GM12801 (cell line): Measurements from ENCODE around the gene ZDHHC14.

Source experiments
- CTCF ChIP-seq: IDR thresholded peaks from one replicate; pipeline ENCODE4 v1.5.1; 2011; ENCODE audit warnings: control low read depth; ENCODE audit not compliant: insufficient read length; ENCODE audit errors: extremely low read depth

ZDHHC14 gene

GRCh38 chr6:157430834-157431233, 49.8 kb downstream of the ZDHHC14 start:
- TF ChIP-seq CTCF, result no peak

DNA sequence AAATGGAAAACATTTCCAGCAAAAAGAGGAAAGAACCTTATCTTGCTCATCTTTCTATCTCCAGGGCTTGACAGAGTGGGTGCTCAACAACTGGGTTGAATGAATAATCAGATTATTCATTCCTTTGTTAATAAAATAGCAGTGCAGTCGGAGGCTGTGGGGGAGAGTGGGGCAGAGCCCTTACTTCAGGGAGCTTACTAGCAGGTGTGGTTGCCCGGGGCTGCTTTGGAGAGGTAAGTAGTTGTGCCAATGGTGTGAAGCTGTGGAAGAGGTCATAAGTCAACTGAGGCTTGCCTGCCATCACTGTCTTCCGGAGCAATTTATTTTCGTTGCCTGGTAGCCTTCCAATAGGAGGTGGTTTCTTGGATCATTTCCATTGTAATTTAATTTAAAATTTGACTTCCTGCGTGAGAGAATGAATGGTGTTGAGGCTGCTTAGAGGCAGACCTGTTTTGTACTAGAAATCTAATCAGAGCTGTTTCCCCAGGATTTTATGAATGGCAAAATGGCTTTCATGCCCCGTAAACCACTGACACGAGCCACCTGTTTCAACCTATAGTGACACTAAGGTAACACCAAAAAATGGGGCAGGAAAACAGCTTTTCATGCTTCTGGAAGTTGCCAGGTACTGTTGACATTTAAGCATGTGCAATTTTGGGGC, 51.4 kb downstream of the ZDHHC14 start:
- no peak for TF ChIP-seq CTCF

GRCh38 chr6:157432892-157433265, 51.9 kb downstream of the ZDHHC14 start:
- TF ChIP-seq CTCF, result no peak

GRCh38 chr6:157433678-157434081, 52.7 kb downstream of the ZDHHC14 start:
- TF ChIP-seq CTCF, result no peak

DNA sequence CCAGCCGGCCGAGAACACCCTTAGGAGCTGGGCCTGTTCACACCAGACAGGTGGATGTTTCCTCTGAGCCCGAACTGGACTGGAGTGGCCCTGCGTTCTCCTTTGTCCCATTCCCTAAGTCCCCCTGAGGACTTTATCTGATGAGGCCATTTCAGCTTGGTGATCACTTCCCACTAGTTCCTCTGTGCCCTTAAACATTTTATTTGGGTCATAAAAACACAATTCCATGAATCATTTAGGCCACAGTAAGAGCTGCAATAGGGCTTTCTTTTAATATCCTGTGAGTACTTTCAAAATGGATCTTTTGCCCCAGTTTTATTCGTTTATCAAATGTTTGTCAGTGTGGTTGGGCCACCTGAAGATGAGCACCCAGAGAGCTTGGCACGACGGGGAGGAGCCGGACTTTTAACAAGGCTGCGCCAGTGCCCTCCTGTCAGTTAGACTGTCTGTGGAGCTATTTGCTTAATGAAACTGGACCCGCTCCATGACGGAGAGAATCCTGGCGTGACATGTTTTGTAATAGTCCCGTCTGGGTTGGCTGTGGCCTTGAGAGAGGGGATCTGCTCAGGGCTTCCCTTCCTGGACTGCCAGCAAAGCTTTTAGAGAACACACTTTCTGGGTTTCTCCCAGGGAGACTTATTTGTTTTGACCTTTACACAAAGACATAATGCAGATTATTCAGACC, 53.5 kb downstream of the ZDHHC14 start:
- TF ChIP-seq CTCF, result no peak

DNA sequence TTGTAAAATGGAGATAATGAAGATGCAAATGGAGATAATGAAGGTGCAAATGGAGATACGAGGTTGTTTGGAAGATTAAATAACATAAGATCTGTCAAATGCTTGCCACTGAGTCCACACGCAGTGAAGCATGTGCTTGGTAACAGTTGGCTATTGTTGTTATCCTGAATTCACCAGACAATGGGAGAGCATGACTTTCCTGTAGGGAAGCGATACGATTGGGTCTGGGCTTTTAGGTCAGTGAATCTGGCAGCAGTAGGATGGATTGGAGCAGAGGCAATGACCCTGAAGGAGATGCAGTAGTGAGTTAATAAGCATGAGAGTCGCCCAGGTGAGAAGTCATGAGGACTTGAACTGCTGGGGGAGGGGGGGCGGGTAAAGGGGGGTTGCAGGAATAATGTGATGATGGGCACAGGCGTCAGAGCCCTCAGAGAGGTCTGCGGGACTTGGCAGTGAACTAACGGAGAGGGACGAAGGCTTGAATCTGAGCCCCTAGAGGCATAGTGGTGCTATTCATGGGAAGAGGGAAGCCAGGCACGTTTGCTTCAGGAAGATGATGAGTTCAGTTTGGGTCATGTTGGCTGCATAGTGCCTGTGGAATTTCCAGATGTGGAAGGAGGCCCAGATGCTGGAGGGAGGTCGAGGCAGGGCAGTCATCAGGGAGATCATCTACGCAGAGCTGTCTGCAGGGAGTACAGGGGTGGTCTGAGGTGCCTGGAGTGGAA, 55.4 kb downstream of the ZDHHC14 start:
- TF ChIP-seq CTCF, result no peak

DNA sequence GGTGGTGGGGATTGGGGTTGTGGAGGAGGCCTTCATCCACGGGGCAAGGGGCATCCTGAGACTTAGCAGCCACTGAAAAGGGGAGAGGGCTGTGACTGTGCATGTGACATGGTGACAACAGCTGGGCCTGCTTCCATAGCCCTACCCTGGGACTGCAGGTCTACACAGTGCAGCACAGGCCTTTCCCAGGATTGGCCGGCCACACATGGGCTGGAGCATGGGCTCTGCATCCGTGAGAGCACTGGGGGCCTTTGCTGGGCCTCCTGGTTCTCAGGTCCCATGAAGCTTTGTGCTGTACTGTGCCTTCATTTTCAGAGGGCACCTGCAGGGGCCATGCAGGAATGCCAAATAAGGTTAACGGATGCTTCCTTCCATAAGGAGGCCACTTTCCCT, 56.0 kb downstream of the ZDHHC14 start:
- no peak for TF ChIP-seq CTCF
